Testis (tissue), 3 donors: ENCODE measurements around the gene ZDHHC7. TPM values are rescaled to one million over a fixed set of nuclear protein-coding genes. Genes with fewer than 3 reads are reported as not detected.
A peak's percentile ranks its signal among the peaks of the same experiment; 100 is the strongest.
"Not testable (repeated sequence)": the region's sequence is repeated elsewhere in the genome, so short reads cannot be mapped to it uniquely, and the experiment has no call there.

ENCODE experiments used
- DNase-seq: peaks from one replicate; pipeline ENCODE4 v3.0.0-alpha.2; 2019
- H3K27ac ChIP-seq, 2 donors: fragments of 200-600 bp; sonication (generic); one replicate each; pipeline ENCODE4 v1.5.1; 2019
- H3K27me3 ChIP-seq: fragments of 200-600 bp; sonication (generic); one replicate; pipeline ENCODE4 v1.5.1; 2019
- H3K36me3 ChIP-seq: fragments of 200-600 bp; sonication (generic); one replicate; pipeline ENCODE4 v1.5.1; 2017; ENCODE audit warnings: low read depth; ENCODE audit errors: missing control alignments
- H3K4me1 ChIP-seq: fragments of 200-600 bp; sonication (generic); one replicate; pipeline ENCODE4 v1.5.1; 2019
- H3K4me3 ChIP-seq, 2 donors: fragments of 200-600 bp; sonication (generic); one replicate each; pipeline ENCODE4 v1.5.1; 2017 to 2019
- H3K9me3 ChIP-seq: fragments of 200-600 bp; sonication (generic); one replicate; pipeline ENCODE4 v1.5.1; 2017
- POLR2A ChIP-seq: fragments of 450-650 bp; IDR thresholded peaks from one replicate; pipeline ENCODE4 v1.6.1; 2017; ENCODE audit warnings: antibody characterized with exemption, mild to moderate bottlenecking, moderate library complexity
- WGBS, 2 donors: methylation state at CpG; one replicate each; pipeline ENCODE4 v1.1.5; 2018; 5-methylcytosine and 5-hydroxymethylcytosine counted together
- intact Hi-C: fragments of 100-400 bp; cut with DNase I; formaldehyde crosslinking; loops from one replicate; pipeline ENCODE4 v1.15.1; 2023; ENCODE audit warnings: low total_unique reads
- polyA plus RNA-seq: library from polyadenylated mRNA; stranded (reverse); fragments of 350-450 nt; fragmentation: Illumina TruSeq; extraction: RNeasy Lipid Tissue Mini Kit (QIAGEN cat#74804); gene quantifications from one replicate; pipeline ENCODE4 v1.2.3, GENCODE V29; 2014; ENCODE audit warnings: low read depth, low replicate concordance; ENCODE audit not compliant: insufficient read depth
- total RNA-seq, 2 donors: library from RNA; depleted of rRNA; stranded (reverse); fragments of >200 nt; gene quantifications; one replicate each; pipeline ENCODE4 v1.2.3, GENCODE V29; 2016
- TF ChIP-seq, protein P1 (sequence below), 3 experiments: fragments of 450-650 bp in 2 of 3; fragments of 200-600 bp in 1 of 3; sonication (generic) in 1 of 3; IDR thresholded peaks; one replicate each; pipeline ENCODE4 v1.5.1; 2016 to 2019; ENCODE audit warnings: antibody characterized with exemption in 3 of 3, mild to moderate bottlenecking in 2 of 3, moderate library complexity in 1 of 3

Gene ZDHHC7
- total and polyA plus RNA-seq, 3 donors from 2014 or later: 29.4 to 42.7 (median 35.0) TPM

GRCh38 chr16:85034591-85035433, 23.5 kb upstream of the ZDHHC7 start:
- H3K9me3 ChIP-seq: no peaks in the 10 kb centered on the region
- no peaks in the 10 kb centered on the region for H3K27me3 ChIP-seq
- H3K36me3 ChIP-seq: no peaks in the 10 kb centered on the region
- no peak overlapping the region for H3K27ac ChIP-seq
- DNase-seq: no peak
- no peak for TF ChIP-seq POLR2A
- TF ChIP-seq, protein P1, sequence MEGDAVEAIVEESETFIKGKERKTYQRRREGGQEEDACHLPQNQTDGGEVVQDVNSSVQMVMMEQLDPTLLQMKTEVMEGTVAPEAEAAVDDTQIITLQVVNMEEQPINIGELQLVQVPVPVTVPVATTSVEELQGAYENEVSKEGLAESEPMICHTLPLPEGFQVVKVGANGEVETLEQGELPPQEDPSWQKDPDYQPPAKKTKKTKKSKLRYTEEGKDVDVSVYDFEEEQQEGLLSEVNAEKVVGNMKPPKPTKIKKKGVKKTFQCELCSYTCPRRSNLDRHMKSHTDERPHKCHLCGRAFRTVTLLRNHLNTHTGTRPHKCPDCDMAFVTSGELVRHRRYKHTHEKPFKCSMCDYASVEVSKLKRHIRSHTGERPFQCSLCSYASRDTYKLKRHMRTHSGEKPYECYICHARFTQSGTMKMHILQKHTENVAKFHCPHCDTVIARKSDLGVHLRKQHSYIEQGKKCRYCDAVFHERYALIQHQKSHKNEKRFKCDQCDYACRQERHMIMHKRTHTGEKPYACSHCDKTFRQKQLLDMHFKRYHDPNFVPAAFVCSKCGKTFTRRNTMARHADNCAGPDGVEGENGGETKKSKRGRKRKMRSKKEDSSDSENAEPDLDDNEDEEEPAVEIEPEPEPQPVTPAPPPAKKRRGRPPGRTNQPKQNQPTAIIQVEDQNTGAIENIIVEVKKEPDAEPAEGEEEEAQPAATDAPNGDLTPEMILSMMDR (IDR thresholded peaks at IDR 0.05): no peak
- 86 to 91% methylated on average over 17 to 18 of the region's 18 CpGs for WGBS, 2 donors
- H3K4me3 ChIP-seq: no peak overlapping the region
- intact Hi-C loops: no loop called here
- H3K4me1 ChIP-seq: peaks cover 8% of the 10 kb centered on the region

- 86% methylated on average over 14 to 17 of the region's 17 CpGs for WGBS, 2 donors
- Histone ChIP-seq H3K27me3 (no peaks in the 10 kb centered on the region), H3K4me3 (no peak overlapping the region), H3K4me1 (peaks cover 23% of the 10 kb centered on the region), H3K9me3 (no peaks in the 10 kb centered on the region), H3K27ac (no peak overlapping the region), H3K36me3 (no peaks in the 10 kb centered on the region)
- intact Hi-C loops: no loop called here
- no peak for TF ChIP-seq POLR2A
- TF ChIP-seq, protein P1 (IDR thresholded peaks at IDR 0.05): no peak
- DNase-seq: no peak
Measured at GRCh38 chr16:85033171-85033570, 21.8 kb upstream of the ZDHHC7 start.

DNA sequence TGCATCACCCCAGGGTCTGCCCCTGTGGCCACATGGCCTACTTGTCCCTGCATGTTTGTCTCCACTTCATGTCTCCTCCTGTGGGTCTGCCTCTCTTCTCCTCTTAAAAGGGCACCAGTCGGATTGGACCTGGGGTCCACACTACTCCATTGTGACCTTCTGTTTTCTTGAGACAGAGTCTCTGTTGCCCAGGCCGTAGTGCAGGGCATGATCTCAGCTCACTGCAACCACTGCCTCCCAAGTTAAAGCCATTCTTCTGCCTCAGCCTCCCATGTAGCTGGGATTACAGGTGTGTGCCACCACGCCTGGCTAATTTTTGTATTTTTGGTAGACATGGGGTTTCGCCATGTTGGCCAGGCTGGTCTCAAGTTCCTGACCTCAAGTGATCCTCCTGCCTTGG, 20.9 kb upstream of the ZDHHC7 start:
- intact Hi-C loops, H3K27me3 ChIP-seq, H3K4me3 ChIP-seq, H3K9me3 ChIP-seq, H3K36me3 ChIP-seq, DNase-seq, H3K27ac ChIP-seq: not testable (repeated sequence)
- H3K4me1 ChIP-seq: peaks cover 26% of the 10 kb centered on the region
- 98 to 99% methylated on average over 4 of the region's 4 CpGs for WGBS, 2 donors

- no peak for DNase-seq
- Histone ChIP-seq H3K27ac (peak overlapping the region; percentile 87 to 94), H3K4me3 (no peak overlapping the region), H3K4me1 (peaks cover 26% of the 10 kb centered on the region), H3K36me3 (no peaks in the 10 kb centered on the region), H3K9me3 (no peaks in the 10 kb centered on the region), H3K27me3 (no peaks in the 10 kb centered on the region)
- TF ChIP-seq, protein P1 (IDR thresholded peaks at IDR 0.05): no peak
- TF ChIP-seq POLR2A: no peak
- 77 to 80% methylated on average over 5 of the region's 5 CpGs for WGBS, 2 donors
- intact Hi-C loops: no loop called here
Measured at GRCh38 chr16:85031451-85031850, 20.1 kb upstream of the ZDHHC7 start.

DNA sequence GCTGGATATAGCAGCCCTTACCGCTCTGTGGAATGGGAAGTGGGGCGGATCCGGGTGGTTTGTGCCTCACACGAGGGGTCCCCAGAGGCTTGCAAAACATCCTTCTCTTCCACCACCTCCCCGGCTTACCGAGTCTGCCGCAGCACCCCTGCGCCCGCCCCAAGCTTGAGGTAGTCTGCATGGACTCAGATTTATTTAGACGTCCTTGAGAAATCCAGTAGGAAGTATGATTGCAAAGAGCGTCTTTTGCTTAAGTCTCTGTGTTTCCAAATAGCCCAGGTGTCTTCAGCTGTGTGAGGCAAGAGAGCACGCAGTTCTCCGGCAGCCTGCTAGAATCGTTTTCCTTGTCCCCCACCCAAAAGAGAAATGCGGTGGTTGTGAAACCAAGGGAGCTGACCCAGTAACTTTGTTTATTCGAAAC, 18.7 kb upstream of the ZDHHC7 start:
- TF ChIP-seq, protein P1 (IDR thresholded peaks at IDR 0.05): no peak
- no peak for TF ChIP-seq POLR2A
- intact Hi-C loops: no loop called here
- peak; percentile 73 for DNase-seq
- H3K36me3 ChIP-seq: no peaks in the 10 kb centered on the region
- WGBS, 2 donors: 48 to 49% methylated on average over 16 of the region's 16 CpGs
- no peak overlapping the region for H3K4me3 ChIP-seq
- no peaks in the 10 kb centered on the region for H3K9me3 ChIP-seq
- peaks cover 26% of the 10 kb centered on the region for H3K4me1 ChIP-seq
- no peaks in the 10 kb centered on the region for H3K27me3 ChIP-seq
- peak overlapping the region; percentile 87 to 94 for H3K27ac ChIP-seq
